Thoracic aorta endothelial cell (primary cell): ENCODE data around the gene PACS2. TPM values are rescaled to one million over a fixed set of nuclear protein-coding genes. Genes with fewer than 3 reads are reported as not detected.

Experiments
- total RNA-seq: library from RNA; depleted of rRNA; stranded (reverse); fragments of >200 nt; gene quantifications from 2 replicates; pipeline ENCODE4 v1.2.3, GENCODE V29; 2012

PACS2 gene
- 52.8 and 54.9 TPM in 2 replicates for total RNA-seq

DNA sequence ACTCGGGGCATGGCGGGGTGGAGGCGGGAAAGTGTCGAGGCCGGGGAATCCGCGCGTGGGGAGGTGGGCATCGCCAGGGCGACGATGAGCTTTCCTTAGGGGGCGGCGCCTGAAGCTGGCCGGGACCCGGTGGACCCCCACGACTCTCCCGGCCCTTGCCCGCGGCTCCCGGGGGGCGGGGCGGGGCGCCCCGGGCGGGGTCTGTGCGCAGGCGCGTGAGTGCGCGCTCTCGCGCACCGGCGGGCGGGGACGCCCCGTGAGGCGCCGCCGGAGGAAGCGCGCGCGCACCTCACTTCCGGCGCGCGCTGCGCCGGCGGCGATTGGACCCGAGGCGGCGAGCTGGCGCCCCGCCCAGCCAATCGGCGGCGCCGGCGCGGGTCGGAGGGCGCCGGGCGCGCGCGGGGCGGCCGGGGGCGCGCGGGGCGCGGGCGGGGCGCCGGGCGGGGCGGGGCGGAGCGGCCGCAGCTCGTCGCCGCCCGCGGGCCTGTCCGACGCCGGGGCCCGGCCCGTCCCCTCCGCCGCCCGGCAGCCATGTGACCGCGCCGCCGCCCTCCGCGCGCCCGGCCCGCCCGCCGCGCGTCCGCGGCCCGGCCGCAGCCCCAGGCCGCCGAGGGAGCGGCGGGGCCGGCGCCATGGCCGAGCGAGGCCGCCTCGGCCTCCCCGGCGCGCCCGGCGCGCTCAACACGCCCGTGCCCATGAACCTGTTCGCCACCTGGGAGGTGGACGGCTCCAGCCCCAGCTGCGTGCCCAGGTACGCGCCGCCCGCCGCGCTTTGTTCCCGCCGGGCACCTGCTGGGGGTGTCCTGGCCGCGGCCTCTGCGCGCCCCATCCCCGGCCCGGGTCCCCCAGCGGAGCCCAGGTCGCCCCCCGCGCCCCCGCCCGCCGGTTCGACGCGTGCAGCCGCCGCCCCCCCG lies at the start of gene PACS2:
PACS2 (plus strand) TSS at position 462 of the 914 bp plus-strand sequence; CDS start at position 633, 171 bp downstream.

DNA sequence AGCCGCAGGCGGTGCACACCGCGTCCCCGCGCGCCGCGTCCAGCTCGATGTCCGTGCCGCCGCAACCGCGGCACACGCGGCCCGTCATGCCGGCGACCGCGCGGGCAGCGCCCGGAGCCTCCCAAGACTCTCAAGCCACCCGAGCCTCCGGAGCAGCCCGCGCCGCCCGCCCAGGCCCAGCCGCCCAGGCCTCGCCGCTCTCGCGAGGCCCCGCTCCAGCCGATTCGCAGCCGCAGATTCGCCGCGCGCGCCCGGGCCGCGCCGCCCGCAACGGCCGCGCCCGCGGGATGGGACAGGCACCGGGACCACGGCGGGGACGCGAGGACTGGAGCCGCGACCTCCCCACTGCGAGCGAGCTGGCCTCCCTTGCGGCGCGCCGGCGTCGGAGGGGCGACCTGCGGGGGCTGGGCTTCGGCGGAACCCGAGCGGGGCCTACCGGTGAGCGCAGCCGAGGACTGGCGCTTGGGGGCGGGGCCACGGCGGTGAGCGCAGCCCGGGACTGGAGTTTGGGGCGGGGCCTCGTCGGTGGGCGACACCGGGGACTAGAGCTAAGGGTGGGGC lies 13.9 kb upstream of the PACS2 start, which contains the start of gene BRF1:
BRF1 (minus strand) TSS at position 460 of the 561 bp plus-strand sequence; CDS start at position 88, 372 bp downstream.

DNA sequence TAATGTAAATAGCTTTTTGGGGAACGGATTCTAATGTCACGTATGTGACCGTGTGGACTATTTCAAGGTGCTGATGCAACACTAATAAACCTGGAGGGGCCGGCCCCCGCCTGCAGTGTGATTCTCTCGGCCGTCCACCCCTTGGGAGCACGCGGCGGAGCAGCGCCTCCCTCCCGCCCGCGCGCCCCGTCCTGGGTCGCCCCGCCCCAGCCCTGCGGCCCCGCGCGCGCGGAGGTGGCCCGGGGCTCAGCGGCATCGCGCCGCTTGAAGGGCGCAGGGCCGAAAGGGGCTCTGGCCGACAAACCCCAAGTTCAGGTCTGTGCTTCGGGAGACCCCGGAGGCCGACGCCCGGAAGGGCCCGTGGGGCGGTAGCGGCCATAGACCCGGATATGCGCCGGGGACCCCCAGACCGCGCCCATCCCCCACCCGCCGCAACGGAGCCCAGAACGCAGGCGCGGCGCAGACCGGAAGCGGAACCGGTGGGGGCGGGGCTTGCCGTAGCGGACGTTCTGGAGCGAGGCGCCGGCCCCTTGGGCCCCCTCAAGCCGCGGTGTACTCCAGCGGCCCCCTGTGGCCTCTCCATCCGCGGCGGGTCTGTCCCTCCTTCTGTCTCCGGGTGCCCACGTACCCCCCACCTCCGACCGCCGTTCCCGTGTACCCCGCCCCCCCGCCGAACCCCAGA lies 83.6 kb downstream of the PACS2 start, which contains the start of gene TEX22:
TEX22 (plus strand) TSS at position 495 of the 682 bp plus-strand sequence. CDS start 803 bp downstream, outside the sequence.

DNA sequence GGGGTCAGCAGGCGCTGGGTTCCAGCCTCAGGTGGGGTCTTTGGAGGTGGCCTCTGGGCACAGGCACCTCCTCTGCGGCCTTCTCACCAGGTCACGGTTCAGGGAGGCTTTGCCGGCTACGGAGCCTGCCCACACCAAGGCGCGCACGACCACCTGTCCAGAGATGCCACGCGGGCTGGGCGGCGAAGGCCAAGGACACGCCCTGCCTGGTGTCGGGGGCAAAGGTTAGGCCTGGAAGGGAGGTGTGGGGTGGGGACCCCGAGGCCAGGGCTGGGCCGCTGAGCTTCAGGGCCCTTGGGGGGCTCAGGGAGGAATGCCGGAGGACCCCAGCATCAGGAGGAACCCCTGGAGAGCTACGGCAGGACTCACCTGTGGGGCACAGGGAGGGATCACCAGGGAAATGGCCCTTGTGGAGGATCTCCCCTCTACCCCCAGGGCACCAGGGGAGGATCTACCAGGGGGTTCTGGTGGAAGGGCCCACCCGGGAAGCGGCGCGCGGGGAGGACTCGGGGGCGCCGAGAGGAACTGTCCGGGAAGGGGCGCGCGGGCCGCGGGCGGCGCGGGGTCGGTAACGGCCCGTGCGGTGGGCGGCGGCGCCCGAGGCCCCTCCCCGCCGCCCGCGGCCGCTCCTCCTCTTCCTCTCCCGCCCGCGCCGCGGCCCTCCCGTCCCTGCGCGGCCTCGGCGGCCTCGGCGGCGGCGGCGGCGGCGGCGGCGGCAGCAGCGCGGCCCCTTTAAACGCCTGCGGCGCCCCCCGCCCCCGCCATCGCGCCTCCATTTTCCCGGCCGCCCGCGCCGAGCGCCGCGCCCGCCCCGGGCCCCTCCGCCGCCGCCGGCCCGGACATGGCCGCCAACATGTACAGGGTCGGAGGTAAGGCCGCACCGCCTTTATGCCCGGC lies 104.9 kb downstream of the PACS2 start, which contains the start of gene MTA1:
MTA1 (plus strand) TSS at position 633 of the 897 bp plus-strand sequence; CDS start at position 842, 209 bp downstream.

Other genes starting within 250 kb of the PACS2 start
- 0.22 TPM in 1 of 2 replicates, not detected in the other for gene GPR132, start 249.3 kb upstream of the PACS2 start, total RNA-seq
- 29.5 and 37.5 TPM in 2 replicates for gene JAG2, start 146.0 kb upstream of the PACS2 start, total RNA-seq
- gene NUDT14, start 133.4 kb upstream of the PACS2 start, total RNA-seq = 17.0 and 26.7 TPM in 2 replicates
- 51.5 and 54.1 TPM in 2 replicates for gene BTBD6, start 66.2 kb upstream of the PACS2 start, total RNA-seq
- gene BRF1, start 13.7 kb upstream of the PACS2 start, total RNA-seq = 40.3 and 40.8 TPM in 2 replicates
- 0.14 and 0.27 TPM in 2 replicates for gene TEX22, start 83.8 kb downstream of the PACS2 start, total RNA-seq
- gene MTA1, start 105.1 kb downstream of the PACS2 start, total RNA-seq = 84.2 and 84.6 TPM in 2 replicates
- gene CRIP2, start 160.1 kb downstream of the PACS2 start, total RNA-seq = 173 and 174 TPM in 2 replicates
- 0.53 and 0.79 TPM in 2 replicates for gene CRIP1, start 172.1 kb downstream of the PACS2 start, total RNA-seq
- gene TEDC1, start 176.5 kb downstream of the PACS2 start, total RNA-seq = 17.8 and 19.0 TPM in 2 replicates
- 3.7 and 5.7 TPM in 2 replicates for gene TMEM121, start 211.8 kb downstream of the PACS2 start, total RNA-seq